GM12874 (cell line): ENCODE data around the gene PCDH18.

Source experiments
- CTCF ChIP-seq: IDR thresholded peaks from 2 replicates; pipeline ENCODE4 v1.5.1; 2011; ENCODE audit warnings: low read depth, mild to moderate bottlenecking, control low read depth, low read length, moderate library complexity; ENCODE audit not compliant: insufficient read depth

The PCDH18 gene

GRCh38 chr4:137545461-137545861 is 13.2 kb upstream of the PCDH18 start:
- TF ChIP-seq CTCF: no peak

GRCh38 chr4:137543648-137544047 is 11.4 kb upstream of the PCDH18 start:
- TF ChIP-seq CTCF: no peak

DNA sequence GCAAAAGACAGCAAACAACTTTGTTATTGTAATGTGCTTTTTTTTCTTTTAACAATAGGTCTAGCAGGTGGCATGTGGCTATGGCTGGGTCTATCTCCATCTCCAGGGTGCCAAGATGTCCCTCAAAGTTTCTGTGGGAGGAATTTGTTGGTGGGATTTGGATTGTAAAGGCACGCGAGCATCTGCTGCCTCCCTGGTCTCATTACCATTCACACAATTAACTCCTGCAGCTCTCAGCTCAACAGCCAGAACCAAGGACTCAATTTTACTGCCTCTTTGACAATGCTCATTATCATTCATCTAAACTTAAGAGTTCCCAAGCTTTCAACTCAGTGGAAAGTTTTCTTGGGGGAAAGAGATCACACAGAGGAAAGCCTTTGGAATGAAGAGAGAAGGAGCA is 10.9 kb upstream of the PCDH18 start:
- TF ChIP-seq CTCF: no peak

- no peak for TF ChIP-seq CTCF
Measured at GRCh38 chr4:137541876-137542646, 9.8 kb upstream of the PCDH18 start.

GRCh38 chr4:137541181-137541580 is 8.9 kb upstream of the PCDH18 start:
- TF ChIP-seq CTCF: no peak

- no peak for TF ChIP-seq CTCF
Measured at GRCh38 chr4:137540356-137540755, 8.1 kb upstream of the PCDH18 start.

DNA sequence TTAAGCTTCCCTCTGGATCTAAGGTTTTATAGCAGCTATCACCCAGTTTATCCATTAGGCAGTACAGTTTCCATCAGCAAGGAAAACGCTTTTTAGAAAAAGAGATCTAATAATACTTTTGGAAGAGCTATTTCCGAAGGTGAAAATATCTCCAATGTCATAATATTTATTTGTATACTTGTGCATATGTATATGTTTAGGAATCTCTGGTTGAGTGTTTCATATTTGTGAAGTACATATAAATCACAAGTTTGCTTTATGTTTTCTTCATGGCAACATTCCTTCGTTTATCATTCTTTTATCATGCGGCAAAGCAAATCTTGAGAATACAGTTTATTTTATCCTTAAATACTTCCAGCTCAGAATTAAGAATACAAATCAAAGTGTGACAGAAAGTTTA is 6.2 kb upstream of the PCDH18 start:
- no peak for TF ChIP-seq CTCF
